DLD1 (cell line): ENCODE data around the gene OR52L1.
"Not testable (repeated sequence)": the region's sequence is repeated elsewhere in the genome, so short reads cannot be mapped to it uniquely, and the experiment has no call there.

ENCODE experiments used
- in situ Hi-C: cut with HindIII; loops from 2 replicates; pipeline ENCODE4 v1.10.0; 2017; ENCODE audit warnings: low sequenced_read_pairs

The OR52L1 gene

DNA sequence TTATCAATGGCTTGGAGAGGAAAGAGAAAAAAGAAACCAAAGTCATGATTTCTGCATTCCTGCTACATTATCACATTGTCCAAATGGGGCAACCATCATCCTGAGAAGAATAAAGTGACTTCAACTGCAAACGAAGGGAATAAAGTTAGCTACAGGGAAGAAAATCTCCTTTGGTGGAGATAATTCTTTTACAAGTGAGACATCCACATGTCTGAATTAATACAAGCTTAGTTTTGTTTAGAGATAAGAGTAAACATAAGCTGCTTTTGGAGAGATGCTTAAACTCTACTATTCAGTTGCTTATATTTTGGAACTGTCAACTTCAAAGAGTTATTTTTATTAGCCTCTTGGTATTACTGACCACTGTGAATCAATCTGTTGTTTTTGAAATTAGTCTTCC lies at the start of gene OR52L1:
Gene OR52L1, minus strand, starts transcription at position 101 of the 400 bp plus-strand sequence. Its CDS starts 55 bp downstream, at position 46.
- in situ Hi-C loops: no loop called here

DNA sequence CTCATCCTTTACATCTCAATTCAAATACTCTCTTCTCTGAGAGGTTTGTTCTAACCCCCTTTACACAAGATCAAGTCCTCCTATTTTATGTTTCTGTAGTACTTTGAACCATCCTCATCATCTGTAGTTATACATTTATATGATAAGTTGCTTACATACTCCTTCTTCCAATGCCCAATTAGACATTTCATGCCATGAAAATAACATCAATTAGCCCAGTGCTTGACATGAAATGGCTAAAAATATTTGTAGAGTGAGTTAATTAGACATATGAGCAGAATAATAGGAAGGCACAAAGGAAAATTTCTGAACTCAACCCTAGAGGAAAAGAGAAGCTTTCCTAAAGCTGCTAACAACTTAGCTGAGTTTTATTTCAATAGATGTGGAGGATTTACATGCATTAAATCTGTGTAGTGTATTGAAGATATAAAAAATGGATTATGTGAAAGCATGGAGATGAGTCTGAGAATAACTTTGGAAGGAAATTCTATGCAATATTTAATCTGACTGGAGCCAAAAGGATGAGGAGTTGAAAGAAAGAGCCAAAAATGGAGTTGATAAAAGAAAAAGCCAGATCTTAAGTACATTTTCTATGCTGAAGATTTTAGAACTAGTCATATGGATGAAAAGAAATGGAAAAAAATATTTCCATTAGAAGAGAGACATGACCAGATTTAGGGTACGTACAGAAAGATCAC lies 44.1 kb upstream of the OR52L1 start, which contains the start of gene OR56A1:
Gene OR56A1, minus strand, starts transcription at position 51 of the 698 bp plus-strand sequence. CDS start 3,066 bp downstream, outside the sequence.
- in situ Hi-C loops: no loop called here

DNA sequence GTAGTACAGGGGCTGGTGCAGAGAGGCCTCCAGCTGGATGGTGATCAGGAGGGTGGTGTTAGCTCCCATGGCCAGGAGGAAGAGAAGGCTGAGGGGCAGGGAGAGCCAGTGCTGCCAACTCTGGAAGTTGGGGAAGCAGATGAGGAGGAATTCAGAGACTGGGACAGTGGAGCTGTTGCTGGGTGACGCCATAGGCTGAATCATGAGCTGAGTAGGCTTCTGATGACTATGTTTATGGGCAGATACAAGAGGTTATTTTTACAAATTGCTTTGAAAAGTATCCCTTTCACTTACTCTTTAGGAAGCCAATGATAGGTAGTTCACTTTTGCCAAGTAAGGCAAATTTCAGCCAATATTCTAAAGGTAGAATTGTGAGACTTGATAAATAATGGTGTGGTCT lies 40.7 kb upstream of the OR52L1 start:
- in situ Hi-C loops: no loop called here

DNA sequence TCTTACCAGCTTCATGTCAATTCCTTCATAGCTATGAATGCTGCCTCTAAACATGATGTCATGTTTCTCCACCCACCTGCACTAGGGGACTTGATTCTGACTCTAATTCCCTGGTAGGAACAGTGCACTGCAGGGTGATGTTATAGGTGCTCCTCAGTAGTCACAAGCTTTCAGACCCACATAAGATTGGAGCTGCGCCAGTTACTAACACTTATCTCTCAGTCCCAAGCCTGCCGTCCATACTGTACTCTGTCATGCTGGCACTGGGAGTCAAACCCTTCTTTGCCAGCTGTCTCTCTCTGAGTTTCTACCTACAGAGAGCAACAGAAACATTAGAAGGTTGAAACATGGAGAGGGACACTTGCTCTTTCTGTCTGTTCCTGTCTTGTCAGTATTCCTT lies 38.3 kb upstream of the OR52L1 start:
- in situ Hi-C loops: no loop called here

DNA sequence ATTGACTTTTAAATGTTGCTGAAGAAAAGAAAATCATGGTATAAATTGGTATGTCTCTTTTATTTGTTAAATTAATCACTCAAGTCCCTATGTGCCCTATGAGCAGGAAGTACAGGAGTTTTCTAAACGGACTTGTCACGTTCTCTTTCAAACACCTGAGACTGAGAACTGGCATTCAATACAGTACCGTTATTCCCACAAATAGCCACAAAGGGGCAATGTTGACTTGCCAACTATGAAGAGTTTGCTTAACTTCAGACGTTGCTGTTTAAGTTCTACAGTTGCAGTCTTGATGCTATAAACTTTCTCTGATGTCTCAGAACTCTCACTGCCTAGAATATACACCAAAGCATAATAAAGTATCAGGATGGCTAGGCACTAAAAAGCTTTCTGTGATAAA lies 36.2 kb upstream of the OR52L1 start:
- in situ Hi-C loops: no loop called here

DNA sequence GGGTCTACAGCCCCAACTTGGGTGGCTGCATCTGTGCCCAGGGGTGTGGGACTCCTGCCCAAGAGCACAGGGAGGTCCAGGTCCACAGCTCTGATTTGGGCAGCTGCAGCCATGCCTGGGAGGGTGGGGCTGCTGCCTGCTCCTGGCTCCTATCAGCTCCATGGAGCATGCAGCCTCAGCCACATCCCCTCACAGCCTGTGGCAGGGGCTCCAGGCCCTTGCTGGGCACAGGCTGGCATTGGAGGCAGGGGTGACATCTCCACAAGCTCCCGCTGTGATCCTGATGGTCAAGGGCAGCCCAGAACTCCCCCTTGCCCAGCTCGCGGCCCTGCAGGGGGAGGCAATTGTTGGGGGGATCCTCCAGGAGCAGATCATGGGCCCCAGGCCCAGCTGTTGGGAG lies 26.3 kb upstream of the OR52L1 start:
- in situ Hi-C loops: no loop called here

DNA sequence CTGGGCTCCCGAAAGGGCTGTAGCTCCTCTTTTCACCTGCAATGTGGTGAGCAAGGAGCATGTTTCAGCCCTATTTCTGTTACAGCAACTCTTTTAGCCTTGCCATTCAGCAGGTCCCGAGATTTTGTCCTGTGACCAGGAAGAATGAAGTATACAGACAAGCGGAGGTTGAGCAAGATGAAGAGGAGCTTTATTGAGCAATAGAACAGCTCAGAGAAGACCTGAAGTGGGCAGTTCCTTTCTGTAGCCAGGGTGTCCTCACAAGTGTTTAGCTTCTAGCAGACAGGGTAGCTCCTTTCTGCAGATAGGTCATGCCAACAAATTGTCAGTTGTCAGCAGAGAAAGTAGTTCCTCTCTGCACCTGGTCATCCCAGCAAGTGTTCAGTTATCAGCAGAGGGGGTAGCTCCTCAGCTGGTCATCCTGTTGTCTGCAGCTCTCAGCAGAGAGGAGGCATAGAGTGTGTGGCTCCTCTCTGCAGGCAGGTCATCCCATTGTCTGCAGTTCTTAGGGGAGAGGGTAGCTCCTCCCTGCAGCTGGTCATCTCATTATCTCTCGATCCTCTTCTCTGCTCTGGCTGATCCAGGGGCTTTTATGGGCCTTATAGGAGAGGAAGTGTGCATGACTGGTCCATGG lies 25.4 kb upstream of the OR52L1 start:
- in situ Hi-C loops: no loop called here

DNA sequence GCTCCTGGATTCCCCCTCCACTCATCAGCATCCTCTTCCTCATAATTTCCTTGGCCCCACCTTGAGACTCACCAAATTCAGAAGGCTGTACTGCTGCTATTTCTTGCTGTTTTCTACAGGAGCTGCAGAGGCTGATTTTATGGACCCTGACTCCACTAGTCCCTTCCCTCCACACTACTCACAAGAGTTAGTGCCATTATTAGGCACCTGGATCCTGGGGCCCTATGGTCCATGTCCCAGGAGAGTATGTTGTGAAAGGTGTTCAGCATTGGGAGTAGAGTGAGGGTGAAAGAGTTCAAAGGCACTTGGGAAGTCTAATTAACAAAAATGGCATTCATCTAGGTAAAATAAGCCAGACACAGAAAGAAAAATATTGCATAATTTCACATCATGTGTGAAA lies 20.1 kb upstream of the OR52L1 start, which contains the start of gene OR56A4:
Gene OR56A4, minus strand, starts transcription at position 101 of the 400 bp plus-strand sequence. CDS start 3,954 bp downstream, outside the sequence.
- in situ Hi-C loops: no loop called here

DNA sequence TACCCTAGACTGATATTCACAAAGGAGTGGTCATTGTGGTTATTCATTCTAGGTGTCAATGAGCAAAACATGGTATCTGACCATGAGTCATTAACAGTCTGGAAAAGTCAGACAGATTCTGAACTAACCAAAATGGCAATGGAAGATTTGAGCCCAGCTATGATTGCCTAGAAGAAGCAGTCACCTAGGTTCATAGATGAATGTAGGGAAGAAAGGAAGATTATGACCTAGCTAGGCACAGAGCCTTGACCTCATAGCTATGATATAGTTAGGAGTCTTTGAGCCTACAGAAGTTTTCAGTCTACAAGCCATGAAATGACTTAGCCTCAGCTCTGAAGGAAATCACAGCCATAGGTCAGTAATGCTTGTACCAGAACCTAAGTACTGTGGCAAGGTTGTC lies 19.6 kb upstream of the OR52L1 start:
- in situ Hi-C loops: no loop called here

DNA sequence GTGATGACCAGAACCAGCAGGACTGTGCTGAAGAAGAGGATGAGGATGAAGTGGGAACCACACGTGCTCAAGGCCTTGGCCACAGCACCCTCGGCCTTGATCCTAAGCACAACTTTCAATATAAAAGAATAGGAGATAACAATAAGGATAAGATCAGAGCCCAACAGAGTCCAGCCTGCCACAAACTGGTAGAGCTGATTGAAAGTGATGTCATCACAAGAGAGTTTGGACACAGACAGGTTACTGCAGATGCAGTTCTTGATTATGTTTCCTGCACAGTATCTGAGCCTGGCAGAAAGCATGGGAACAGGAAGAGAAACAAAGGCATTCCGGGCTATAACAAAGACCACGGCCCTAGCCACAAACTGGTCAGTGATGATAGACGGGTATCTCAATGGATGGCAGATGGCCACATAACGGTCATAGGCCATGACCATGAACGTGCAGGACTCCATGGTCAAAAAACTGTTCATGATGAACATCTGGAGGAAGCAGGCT lies 15.5 kb upstream of the OR52L1 start:
- in situ Hi-C loops: no loop called here

DNA sequence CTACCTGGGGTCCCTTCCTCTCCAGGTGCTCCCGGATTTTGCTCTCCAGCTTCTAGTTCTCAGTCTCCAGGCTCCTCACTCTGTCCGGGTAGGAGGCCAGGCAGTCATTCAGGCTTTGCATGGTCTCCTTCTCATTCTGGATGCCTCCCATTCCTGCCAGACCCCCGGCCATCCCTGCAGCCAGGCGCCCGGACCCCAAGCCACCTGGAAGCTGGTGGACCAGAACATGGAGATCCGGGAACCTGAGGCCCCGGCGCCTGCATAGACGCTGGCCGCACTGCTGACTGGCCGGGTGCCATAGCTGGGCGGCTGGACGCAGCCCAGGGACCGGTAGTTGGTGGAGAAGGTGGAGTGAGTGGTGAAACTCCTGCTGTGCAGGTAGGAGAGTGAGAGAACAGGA lies 8.0 kb upstream of the OR52L1 start:
- in situ Hi-C loops: loop anchor here (5.0 kb wide), 1 partner anchor 48 kb away; no protein-coding TSS in a partner anchor

DNA sequence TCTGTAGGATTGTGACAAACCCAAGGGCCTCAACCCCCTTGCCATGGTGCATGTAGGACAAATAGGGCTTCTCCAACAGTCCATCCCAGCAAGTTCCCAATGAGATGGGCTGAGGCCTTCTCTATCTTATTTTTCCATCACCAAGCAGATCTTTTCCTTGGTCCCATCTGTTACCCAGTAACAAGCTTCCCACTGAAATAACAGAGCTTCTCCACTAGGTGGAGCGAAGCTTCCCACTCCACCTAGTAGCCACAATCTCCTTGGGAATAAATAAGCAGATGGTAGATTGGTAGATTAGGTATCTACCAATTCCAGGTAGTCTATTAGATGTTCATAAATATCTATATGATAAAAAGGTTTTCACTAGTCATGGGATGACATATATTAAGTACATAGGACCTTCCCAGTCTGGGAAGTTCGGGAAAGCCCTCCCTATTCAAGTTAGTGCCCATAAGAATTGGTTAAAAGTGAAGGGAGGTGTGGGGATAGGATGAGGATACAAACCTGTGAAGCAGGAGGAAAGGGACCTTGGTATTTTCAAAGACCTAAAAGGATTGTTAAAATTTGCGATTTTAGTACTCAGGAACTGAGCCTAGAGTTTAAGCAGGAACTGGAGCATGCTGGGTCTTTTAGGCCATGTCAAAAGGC lies 5.9 kb upstream of the OR52L1 start:
- in situ Hi-C loops: loop anchor here (5.0 kb wide), 1 partner anchor 50 kb away; no protein-coding TSS in a partner anchor

DNA sequence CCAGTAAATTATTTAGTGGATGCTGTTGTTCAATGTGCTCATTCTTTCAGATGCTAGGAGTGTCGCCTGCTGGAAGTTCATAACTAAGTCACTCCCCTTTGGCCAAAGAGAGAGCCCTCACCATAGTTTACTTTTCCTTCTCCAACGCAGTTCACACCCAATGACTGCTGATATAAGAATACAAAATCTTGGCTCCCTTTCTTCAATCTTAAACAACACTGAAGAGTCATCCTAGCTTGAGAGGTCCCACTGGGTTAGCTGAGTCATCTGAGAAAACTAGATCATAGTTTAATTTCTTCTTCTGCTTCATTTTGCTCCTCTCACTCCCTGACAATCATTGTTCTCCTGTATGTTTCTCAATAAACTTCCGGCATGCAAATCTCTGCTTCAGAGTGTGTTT lies 5.4 kb upstream of the OR52L1 start:
- in situ Hi-C loops: loop anchor here (5.0 kb wide), 1 partner anchor 50 kb away; no protein-coding TSS in a partner anchor

DNA sequence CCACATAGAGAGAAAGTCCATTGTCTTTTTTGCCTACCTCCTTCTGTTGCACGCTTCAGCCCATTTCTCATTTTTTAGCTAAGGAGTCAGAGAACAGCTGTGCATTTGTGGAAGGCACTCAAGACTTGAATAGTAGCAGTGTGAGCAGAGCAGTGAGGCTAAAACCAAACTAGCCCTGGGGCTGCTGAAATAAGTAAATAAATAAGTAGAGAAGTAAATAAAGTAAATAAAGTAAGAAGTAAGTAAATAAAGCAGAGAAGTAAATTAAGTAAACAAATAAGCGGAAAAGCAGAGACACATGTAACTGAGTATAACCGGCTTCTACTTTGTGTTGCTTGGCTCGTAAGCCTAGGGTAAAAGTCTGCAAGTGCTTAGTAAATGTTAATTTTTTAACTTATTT lies 2.4 kb upstream of the OR52L1 start:
- in situ Hi-C loops: no loop called here

DNA sequence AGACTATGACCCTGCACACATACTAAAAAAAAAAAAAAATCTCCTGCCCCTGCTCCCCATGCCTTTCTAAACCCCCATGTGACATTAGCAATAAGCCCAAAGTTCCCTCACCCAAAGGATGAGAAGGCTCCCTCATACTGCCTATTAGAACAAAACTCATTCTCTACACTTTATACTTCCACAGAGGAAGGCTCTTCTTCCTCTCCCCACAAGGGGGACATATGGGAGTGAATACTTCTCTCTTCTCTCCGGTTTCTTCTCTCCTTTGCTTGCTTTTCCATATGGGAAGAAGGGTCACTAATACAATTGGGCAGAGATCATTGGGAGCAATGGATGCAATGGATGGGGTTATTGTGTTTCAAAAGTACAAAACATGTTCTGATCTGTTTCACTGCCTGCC lies 3.3 kb downstream of the OR52L1 start:
- in situ Hi-C loops: no loop called here

DNA sequence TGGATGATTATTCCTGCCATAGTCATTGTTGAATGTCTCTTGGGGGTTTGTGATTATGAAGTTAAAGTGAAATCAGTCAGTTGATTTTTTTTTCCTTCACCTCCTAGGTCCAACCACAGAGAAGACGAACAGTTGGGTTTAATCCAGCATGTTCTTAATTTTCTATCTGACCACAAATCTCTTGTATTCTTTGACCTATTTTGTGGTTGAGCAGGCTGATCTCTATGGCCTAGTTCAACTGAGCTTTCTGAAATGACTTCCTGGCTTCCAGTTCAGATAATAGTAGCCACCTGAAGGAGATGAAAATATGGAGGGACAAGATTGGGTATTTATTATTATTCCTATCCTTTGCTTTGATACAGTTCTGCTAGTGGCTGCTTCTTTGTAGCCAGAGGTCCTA lies 13.3 kb downstream of the OR52L1 start:
- in situ Hi-C loops: no loop called here

DNA sequence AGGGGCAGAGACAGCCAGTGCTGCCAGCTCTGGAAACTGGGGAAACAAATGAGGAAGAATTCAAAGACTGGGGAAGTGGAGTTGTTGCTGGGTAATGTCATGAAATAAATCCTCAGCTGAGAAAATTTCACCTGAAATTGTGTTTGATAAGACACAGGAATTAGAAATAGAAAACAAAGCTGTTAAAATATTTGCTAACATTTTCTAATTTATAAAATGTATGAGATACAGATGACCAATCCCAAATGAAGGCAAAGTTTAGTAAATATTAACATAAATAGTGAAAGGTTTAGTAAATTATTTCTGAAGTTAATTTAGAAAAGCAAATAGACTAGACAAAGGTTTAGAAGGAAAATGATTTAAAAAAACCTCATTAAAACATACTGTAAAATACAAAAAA lies 18.4 kb downstream of the OR52L1 start, which contains the start of gene OR56A5:
Gene OR56A5, minus strand, starts transcription at position 101 of the 400 bp plus-strand sequence. Its CDS starts 0 bp downstream, at position 101.
- in situ Hi-C loops: no loop called here

DNA sequence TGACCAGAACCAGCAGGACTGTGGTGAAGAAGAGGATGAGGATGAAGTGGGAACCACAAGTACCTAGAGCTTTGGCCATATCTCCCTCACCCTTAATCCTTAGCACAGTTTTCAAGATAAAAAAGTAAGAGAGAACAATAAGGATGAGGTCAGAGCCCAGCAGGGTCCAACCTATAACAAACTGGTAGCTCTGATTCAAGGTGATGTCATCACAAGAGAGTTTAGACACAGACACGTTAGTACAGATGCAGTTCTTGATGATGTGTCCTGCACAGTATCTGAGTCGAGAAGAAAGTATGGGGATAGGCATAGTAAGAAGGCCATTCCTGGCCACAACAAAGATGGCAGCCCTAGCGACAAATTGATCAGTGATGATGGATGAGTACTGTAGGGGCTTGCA lies 19.1 kb downstream of the OR52L1 start:
- in situ Hi-C loops: no loop called here

DNA sequence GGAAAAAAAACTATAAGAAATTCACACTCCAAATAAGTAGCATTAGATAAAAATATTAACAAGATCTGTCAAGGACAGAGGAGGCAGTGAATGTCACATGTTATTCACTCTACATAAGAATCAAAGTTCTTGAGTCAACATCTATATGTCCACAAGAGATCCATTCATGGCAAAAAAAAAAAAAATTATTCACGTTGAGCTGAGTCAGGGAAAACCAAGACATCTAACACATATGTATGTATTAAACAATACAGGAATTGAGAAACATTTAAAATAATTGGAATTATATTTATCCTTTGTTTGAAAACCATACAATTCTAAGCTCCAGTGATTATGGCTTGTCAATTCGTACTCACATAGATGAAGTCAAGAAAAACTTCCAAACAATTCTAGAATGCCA lies 19.8 kb downstream of the OR52L1 start:
- in situ Hi-C loops: no loop called here

DNA sequence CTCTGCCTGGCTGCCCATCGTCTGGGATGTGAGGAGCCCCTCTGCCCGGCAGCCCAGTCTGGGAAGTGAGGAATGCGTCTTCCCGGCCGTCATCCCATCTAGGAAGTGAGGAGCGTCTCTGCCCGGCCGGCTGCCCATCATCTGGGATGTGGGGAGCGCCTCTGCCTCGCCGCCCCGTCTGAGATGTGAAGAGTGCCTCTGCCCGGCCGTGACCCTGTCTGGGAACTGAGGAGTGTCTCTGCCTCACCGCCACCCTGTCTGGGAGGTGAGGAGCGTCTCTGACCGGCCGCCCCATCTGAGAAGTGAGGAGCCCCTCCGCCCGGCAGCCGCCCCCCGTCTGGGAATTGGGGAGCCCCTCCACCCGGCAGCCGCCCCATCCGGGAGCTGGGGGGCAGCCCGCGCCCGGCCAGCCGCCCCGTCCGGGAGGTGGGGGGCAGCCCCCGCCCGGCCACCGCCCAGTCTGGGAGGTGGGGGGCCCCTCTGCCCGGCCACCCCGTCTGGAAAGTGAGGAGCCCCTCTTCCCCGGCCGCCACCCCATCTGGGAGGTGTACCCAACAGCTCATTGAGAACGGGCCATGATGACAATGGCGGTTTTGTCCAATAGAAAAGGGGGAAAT lies 26.0 kb downstream of the OR52L1 start:
- in situ Hi-C loops: not testable (repeated sequence)

DNA sequence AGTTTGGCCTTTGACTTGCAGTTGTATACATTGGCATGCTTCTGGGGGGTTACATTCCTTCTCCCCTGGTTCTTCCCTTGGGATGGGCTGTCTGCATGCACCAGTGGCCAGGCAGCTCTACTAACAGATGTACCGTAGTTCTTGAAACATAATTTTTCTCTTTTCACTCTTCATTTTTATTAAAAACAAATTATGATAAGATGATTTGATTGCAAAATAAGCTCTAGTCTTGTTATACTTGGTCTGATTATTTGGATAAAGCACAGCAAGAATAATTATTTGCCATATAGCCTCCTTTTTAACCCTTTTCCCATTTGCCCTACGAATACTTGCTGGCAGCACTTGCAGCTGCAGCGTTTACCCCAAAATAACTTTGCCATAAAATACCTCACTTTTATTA lies 31.2 kb downstream of the OR52L1 start:
- in situ Hi-C loops: no loop called here
